Suprapubic skin (tissue), 4 donors: ENCODE data around the gene CLMN.

Experiments used
- CTCF ChIP-seq, 2 donors: fragments of 200-600 bp in 1 of 2; fragments of 450-650 bp in 1 of 2; sonication (generic) in 1 of 2; IDR thresholded peaks; one replicate each; pipeline ENCODE4 v1.5.1; 2016 to 2019; ENCODE audit warnings: antibody characterized with exemption in 2 of 2, mild to moderate bottlenecking in 1 of 2, moderate library complexity in 1 of 2
- EP300 ChIP-seq: sonication (generic); formaldehyde crosslinking; IDR thresholded peaks from one replicate; pipeline ENCODE4 v1.6.1; 2017; ENCODE audit warnings: antibody characterized with exemption
- POLR2A ChIP-seq, 2 donors: fragments of 450-650 bp; IDR thresholded peaks; one replicate each; pipeline ENCODE4 v1.6.1; 2017; ENCODE audit warnings: antibody characterized with exemption in 2 of 2, mild to moderate bottlenecking in 2 of 2, moderate library complexity in 2 of 2
- POLR2AphosphoS5 ChIP-seq, 3 donors: sonication (generic); formaldehyde crosslinking; IDR thresholded peaks; one replicate each; pipeline ENCODE4 v1.6.1; 2017; ENCODE audit warnings: antibody characterized with exemption in 3 of 3

- no peak for TF ChIP-seq CTCF (IDR thresholded peaks at IDR 0.05)
- TF ChIP-seq EP300: no peak
- TF ChIP-seq POLR2AphosphoS5 (IDR thresholded peaks at IDR 0.05): no peak
- no peak for TF ChIP-seq POLR2A (IDR thresholded peaks at IDR 0.05)
Measured at GRCh38 chr14:95329941-95330340, 10.2 kb upstream of the CLMN start.
